GM23338 (cell line): ENCODE measurements around the gene NFE2L3. TPM values are rescaled to one million over a fixed set of nuclear protein-coding genes. Genes with fewer than 3 reads are reported as not detected.

Experiments used
- ATAC-seq: fragments of 200-7000 bp; cut with Tn5 transposase; 3 replicates; pipeline ENCODE4 v1.9.1; 2020
- DNase-seq: peaks from one replicate; pipeline ENCODE4 v3.0.0-alpha.2; 2015; ENCODE audit warnings: low spot score
- H2AFZ ChIP-seq: fragments of 200-600 bp; sonication (generic); 2 replicates; pipeline ENCODE4 v1.8.0; 2016; ENCODE audit warnings: antibody characterized with exemption, mild to moderate bottlenecking, moderate library complexity
- H3F3A ChIP-seq: fragments of 200-600 bp; sonication (generic); replicated peaks from 2 replicates; pipeline ENCODE4 v1.8.0; 2017; ENCODE audit warnings: antibody characterized with exemption, mixed run types, low read depth
- H3K27ac ChIP-seq: fragments of 200-600 bp; sonication (generic); 2 replicates; pipeline ENCODE4 v1.6.1; 2016; ENCODE audit warnings: low read depth
- H3K27me3 ChIP-seq: fragments of 200-600 bp; sonication (generic); 2 replicates; pipeline ENCODE4 v1.8.0; 2016; ENCODE audit warnings: mild to moderate bottlenecking, mixed run types, moderate library complexity; ENCODE audit not compliant: insufficient read depth
- H3K36me3 ChIP-seq: fragments of 200-600 bp; sonication (generic); 2 replicates; pipeline ENCODE4 v1.8.0; 2016; ENCODE audit warnings: mild to moderate bottlenecking; ENCODE audit not compliant: insufficient read depth
- H3K4me1 ChIP-seq: fragments of 200-600 bp; sonication (generic); 2 replicates; pipeline ENCODE4 v1.8.0; 2016; ENCODE audit warnings: mild to moderate bottlenecking, moderate library complexity; ENCODE audit not compliant: insufficient read depth
- H3K4me2 ChIP-seq: fragments of 200-600 bp; sonication (generic); 2 replicates; pipeline ENCODE4 v1.7.1; 2017; ENCODE audit warnings: mixed run types
- H3K4me3 ChIP-seq: fragments of 200-600 bp; sonication (generic); 2 replicates; pipeline ENCODE4 v1.6.1; 2016; ENCODE audit warnings: mixed run types
- H3K79me2 ChIP-seq: fragments of 200-600 bp; sonication (generic); replicated peaks from 2 replicates; pipeline ENCODE4 v1.8.0; 2017; ENCODE audit warnings: mild to moderate bottlenecking; ENCODE audit not compliant: insufficient read depth
- H3K9me2 ChIP-seq: fragments of 200-600 bp; sonication (generic); 2 replicates; pipeline ENCODE4 v1.8.0; 2017; ENCODE audit not compliant: insufficient read depth
- H4K20me1 ChIP-seq: fragments of 200-600 bp; sonication (generic); replicated peaks from 2 replicates; pipeline ENCODE4 v1.8.0; 2017; ENCODE audit warnings: mild to moderate bottlenecking; ENCODE audit not compliant: insufficient read depth
- H3K27ac Mint-ChIP-seq: 2 replicates; pipeline ENCODE4 v1.8.0; 2020; ENCODE audit warnings: inconsistent platforms, mild to moderate bottlenecking, moderate library complexity, mixed read lengths
- H3K27me3 Mint-ChIP-seq: 3 replicates; pipeline ENCODE4 v1.8.0; 2022; ENCODE audit warnings: low read depth, mild to moderate bottlenecking, moderate library complexity, mixed read lengths, inconsistent platforms; ENCODE audit not compliant: insufficient read depth, poor library complexity
- H3K36me3 Mint-ChIP-seq: 3 replicates; pipeline ENCODE4 v1.8.0; 2021; ENCODE audit warnings: low read depth, mild to moderate bottlenecking, inconsistent platforms, moderate library complexity, mixed read lengths
- H3K4me1 Mint-ChIP-seq: 3 replicates; pipeline ENCODE4 v1.8.0; 2020; ENCODE audit warnings: mild to moderate bottlenecking, inconsistent platforms, mixed read lengths
- H3K4me3 Mint-ChIP-seq: 3 replicates; pipeline ENCODE4 v1.8.0; 2021; ENCODE audit warnings: moderate library complexity, mild to moderate bottlenecking, inconsistent platforms, mixed read lengths
- H3K9me3 Mint-ChIP-seq: 3 replicates; pipeline ENCODE4 v1.8.0; 2020; ENCODE audit warnings: moderate library complexity, mild to moderate bottlenecking, inconsistent platforms, mixed read lengths
- CREB1 ChIP-seq: fragments of 250-450 bp; sonication (Bioruptor Pico); IDR thresholded peaks from 2 replicates; pipeline ENCODE4 v1.5.0; 2020; ENCODE audit warnings: low read depth, mild to moderate bottlenecking, moderate library complexity
- CTCF ChIP-seq, 2 experiments: fragments of 200-600 bp in 1 of 2; sonication (generic) in 1 of 2; conservative IDR thresholded peaks; 2 replicates each; pipeline versions ENCODE4 v1.5.1 to v1.6.1; 2016 to 2017; ENCODE audit warnings: antibody characterized with exemption in 2 of 2, low read depth in 2 of 2, mild to moderate bottlenecking in 2 of 2, moderate library complexity in 1 of 2
- EZH2 ChIP-seq: fragments of 200-600 bp; sonication (generic); IDR thresholded peaks from one replicate; pipeline ENCODE4 v1.8.0; 2017; ENCODE audit warnings: antibody characterized with exemption, mild to moderate bottlenecking, low read depth; ENCODE audit not compliant: unreplicated experiment
- NANOG ChIP-seq: IDR thresholded peaks from 2 replicates; pipeline ENCODE4 v1.6.1; 2016; ENCODE audit warnings: antibody characterized with exemption, borderline replicate concordance
- ZNF114 ChIP-seq: fragments of 250-450 bp; sonication (Bioruptor Pico); IDR thresholded peaks from 2 replicates; pipeline ENCODE4 v1.5.0; 2020; ENCODE audit warnings: mild to moderate bottlenecking, moderate library complexity
- ZNF331 ChIP-seq: fragments of 250-450 bp; sonication (Bioruptor Pico); IDR thresholded peaks from 2 replicates; pipeline ENCODE4 v1.5.0; 2020; ENCODE audit warnings: low read depth, mild to moderate bottlenecking, moderate library complexity
- ZNF462 ChIP-seq: fragments of 250-450 bp; sonication (Bioruptor Pico); IDR thresholded peaks from 2 replicates; pipeline ENCODE4 v1.5.0; 2020; ENCODE audit warnings: mild to moderate bottlenecking, moderate library complexity
- polyA plus RNA-seq: library from polyadenylated mRNA; unstranded; fragments of >200 nt; fragmentation: Nextera tagmentation; extraction: Ambion mirVana; gene quantifications from 2 replicates; pipeline ENCODE4 v1.2.1, GENCODE V29; 2016
- total RNA-seq: library from RNA; depleted of rRNA; stranded (reverse); fragments of >200 nt; shearing (Covaris generic); gene quantifications from 2 replicates; pipeline ENCODE4 v1.2.3, GENCODE V29; 2014

Gene NFE2L3
- total and polyA plus RNA-seq, 2 experiments from 2014 or later, result 62.0 to 142 TPM

GRCh38 chr7:26140380-26140779, 11.6 kb upstream of the NFE2L3 start (continued):
- TF ChIP-seq CTCF (conservative IDR thresholded peaks at IDR 0.05; ENCODE audit: low read depth in 2 of 2) (no peak), CREB1 (CRISPR knock-in tag) (no peak)

- no peak for TF ChIP-seq ZNF331
- TF ChIP-seq EZH2, result no peak
- TF ChIP-seq ZNF114 (CRISPR knock-in tag), result no peak
- TF ChIP-seq CREB1 (CRISPR knock-in tag), result no peak
- TF ChIP-seq NANOG, result no peak
- no peak for TF ChIP-seq ZNF462 (CRISPR knock-in tag)
- peaks cover 3% of the 10 kb centered on the region; the same call in 2 of the 3 replicates for H3K36me3 Mint-ChIP-seq
- H3K4me1 ChIP-seq, result no peaks in the 10 kb centered on the region
- no peaks in the 10 kb centered on the region for H3K4me1 Mint-ChIP-seq
- no peaks in the 10 kb centered on the region for H3K36me3 ChIP-seq
- no peaks in the 10 kb centered on the region for H3K27me3 ChIP-seq
- peaks cover 3% of the 10 kb centered on the region; the same call in 2 of the 3 replicates for H3K9me3 Mint-ChIP-seq
- ATAC-seq, result no peak
- no peaks in the 10 kb centered on the region for H3K79me2 ChIP-seq
- no peak overlapping the region for H3K27ac Mint-ChIP-seq
- DNase-seq, result no peak
- H4K20me1 ChIP-seq, result no peaks in the 10 kb centered on the region
- no peaks in the 10 kb centered on the region for H3F3A ChIP-seq
- H3K9me2 ChIP-seq, result 0 out of 2 replicates have a peak, but pooled peaks cover 3% of the 10 kb centered on the region
- no peak overlapping the region for H3K4me3 Mint-ChIP-seq
- no peak overlapping the region for H3K4me3 ChIP-seq
- H3K27me3 Mint-ChIP-seq, result no peaks in the 10 kb centered on the region
- no peak overlapping the region for H3K4me2 ChIP-seq
- H2AFZ ChIP-seq, result peak overlapping the region; percentile 74; the same call in 1 of the 2 replicates
- no peak overlapping the region for H3K27ac ChIP-seq
These were observed 10.9 kb upstream of the NFE2L3 start for GRCh38 chr7:26141077-26141476.
